GM21423 (cell line): ENCODE measurements around the gene OLFM4.

Experiments
- ATAC-seq: cut with Tn5 transposase; IDR thresholded peaks from one replicate; pipeline ENCODE4 v1.9.1; 2021; ENCODE audit warnings: mild to moderate bottlenecking, moderate library complexity; ENCODE audit not compliant: unreplicated experiment

The OLFM4 gene

GRCh38 chr13:53064731-53065130 is 36.1 kb downstream of the OLFM4 start:
- no peak for ATAC-seq

- no peak for ATAC-seq
Observed at GRCh38 chr13:53066411-53066810, 37.8 kb downstream of the OLFM4 start.

- ATAC-seq = no peak
Observed at GRCh38 chr13:53068585-53069520, 40.2 kb downstream of the OLFM4 start.

GRCh38 chr13:53069800-53070199 is 41.2 kb downstream of the OLFM4 start:
- no peak for ATAC-seq

- ATAC-seq = no peak
Observed at GRCh38 chr13:53073711-53074110, 45.1 kb downstream of the OLFM4 start.

- no peak for ATAC-seq
Observed at GRCh38 chr13:53074114-53074513, 45.5 kb downstream of the OLFM4 start.

- ATAC-seq = no peak
Observed at GRCh38 chr13:53075356-53076041, 46.9 kb downstream of the OLFM4 start.

GRCh38 chr13:53079691-53080090 is 51.1 kb downstream of the OLFM4 start:
- ATAC-seq = no peak

- ATAC-seq = no peak
Observed at GRCh38 chr13:53088871-53089270, 60.3 kb downstream of the OLFM4 start.

- no peak for ATAC-seq
Observed at GRCh38 chr13:53089951-53090350, 61.3 kb downstream of the OLFM4 start.

GRCh38 chr13:53090461-53090860 is 61.8 kb downstream of the OLFM4 start:
- ATAC-seq = no peak

- ATAC-seq = no peak
Observed at GRCh38 chr13:53092931-53093330, 64.3 kb downstream of the OLFM4 start.

- ATAC-seq = no peak
Observed at GRCh38 chr13:53098455-53098854, 69.8 kb downstream of the OLFM4 start.

GRCh38 chr13:53100394-53101063 is 71.9 kb downstream of the OLFM4 start:
- no peak for ATAC-seq
